ENCODE measurements around the gene MFN2. TPM values are rescaled to one million over a fixed set of nuclear protein-coding genes. Genes with fewer than 3 reads are reported as not detected.
A peak's percentile ranks its signal among the peaks of the same experiment; 100 is the strongest.
"Not testable (repeated sequence)": the region's sequence is repeated elsewhere in the genome, so short reads cannot be mapped to it uniquely, and the experiment has no call there.

The MFN2 gene
- total RNA-seq, 1 experiment from 2014 or later, result 78.2 TPM

DNA sequence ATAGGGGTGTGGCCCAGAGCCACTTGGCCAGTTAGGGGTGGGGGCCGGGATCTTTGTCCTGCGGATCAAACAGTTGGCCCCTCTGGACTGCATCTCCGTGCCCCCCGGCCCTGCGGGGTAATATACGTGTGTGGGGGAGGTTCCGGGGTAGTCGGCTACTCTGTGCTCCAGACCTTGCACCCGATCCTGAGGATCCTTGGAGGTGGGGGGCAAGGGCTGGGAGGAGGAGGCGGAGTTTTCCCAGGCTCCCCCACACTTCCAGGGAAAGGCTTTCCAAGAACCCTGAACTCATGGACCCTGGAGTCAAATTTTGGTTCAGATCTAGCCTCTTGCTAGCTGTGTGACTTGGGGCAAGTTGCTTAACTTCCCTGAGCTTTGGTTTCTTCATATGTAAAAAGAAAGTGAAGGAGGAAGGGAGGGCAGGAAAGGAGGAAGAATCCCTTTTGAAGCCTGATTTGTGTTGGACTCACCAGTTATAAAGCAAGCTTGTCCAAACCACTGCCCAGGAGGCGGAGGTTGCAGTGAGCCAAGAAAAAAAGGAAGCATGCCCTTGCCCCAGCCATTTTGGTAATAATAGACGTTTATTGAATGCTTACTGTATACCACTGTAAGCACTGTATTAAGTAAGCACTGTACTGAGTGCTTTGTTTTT lies 39.7 kb downstream of the MFN2 start:
- DNase-seq (ENCODE audit: low read depth), result peak; percentile 36

DNA sequence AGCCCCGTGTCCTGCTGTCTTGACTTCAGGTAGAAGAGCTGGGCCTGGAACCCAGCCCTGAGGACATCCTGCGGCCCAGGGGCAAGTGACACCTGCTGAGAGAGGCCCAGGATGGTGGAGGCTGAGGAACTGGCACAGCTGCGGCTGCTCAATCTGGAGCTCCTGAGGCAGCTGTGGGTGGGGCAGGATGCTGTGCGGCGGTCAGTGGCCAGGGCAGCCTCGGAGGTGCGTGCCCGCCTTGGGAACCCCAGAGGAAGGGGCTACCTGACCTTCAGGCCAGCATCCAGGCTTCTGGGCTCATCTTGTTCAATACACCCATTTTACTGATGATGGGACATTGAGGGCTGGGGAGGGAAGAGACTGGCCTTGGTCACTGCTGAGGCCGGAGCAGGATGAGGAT lies 41.4 kb downstream of the MFN2 start:
- DNase-seq (ENCODE audit: low read depth), result no peak

DNA sequence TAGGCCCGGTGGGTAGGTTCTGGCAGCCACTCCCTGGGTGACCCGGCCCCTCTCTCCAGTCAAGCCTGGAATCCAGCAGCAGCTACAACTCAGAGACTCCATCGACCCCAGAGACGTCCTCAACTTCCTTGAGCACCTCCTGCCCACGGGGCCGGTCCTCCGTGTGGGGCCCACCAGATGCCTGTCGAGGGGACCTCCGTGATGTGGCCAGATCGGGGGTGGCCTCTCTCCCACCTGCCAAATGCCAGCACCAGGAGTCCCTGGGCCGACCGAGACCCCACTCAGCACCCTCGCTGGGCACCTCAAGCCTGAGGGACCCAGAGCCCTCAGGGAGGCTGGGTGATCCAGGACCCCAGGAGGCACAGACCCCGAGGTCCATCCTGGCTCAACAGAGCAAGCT lies 41.8 kb downstream of the MFN2 start:
- no peak for DNase-seq (ENCODE audit: low read depth)

DNA sequence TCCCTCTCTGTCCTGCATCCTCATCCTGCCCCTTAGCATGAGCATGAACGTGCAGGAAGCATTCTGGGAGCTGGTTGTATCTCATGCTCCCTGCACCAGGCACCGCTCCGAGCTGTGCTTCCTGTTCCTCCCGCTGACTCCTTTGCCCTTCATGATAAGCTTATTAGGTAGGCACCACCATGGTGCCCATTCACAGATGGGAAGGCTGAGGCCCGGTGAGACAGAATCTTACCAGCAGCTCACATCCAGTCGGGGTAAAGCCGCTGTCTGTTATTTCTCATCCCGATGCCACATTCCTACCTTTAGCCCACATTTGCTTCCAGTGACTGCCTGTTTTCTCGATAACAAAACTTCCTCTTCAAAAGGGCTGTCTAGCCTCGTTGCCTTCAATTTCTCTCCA lies 46.3 kb downstream of the MFN2 start:
- DNase-seq (ENCODE audit: low read depth), result no peak

DNA sequence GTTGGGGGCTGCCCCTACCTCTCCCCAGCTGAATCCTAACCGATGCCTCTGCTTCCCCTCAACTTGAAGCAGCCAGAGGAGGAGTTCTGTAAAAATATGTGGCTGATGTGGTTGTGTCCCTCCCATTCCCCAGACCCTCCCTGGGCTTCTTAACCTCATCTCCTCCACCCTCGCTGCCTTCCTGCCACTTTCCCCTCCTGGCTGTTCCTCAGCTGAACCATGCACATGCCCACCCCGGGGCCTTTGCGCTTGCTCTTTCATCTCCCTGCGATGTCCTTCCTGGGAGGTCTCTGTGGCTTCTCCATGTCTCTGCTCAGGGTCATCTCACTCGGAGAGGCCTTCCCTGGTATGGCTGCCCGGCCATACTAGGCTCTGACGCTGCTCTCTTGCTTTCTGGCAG lies 48.0 kb downstream of the MFN2 start:
- no peak for DNase-seq (ENCODE audit: low read depth)

DNA sequence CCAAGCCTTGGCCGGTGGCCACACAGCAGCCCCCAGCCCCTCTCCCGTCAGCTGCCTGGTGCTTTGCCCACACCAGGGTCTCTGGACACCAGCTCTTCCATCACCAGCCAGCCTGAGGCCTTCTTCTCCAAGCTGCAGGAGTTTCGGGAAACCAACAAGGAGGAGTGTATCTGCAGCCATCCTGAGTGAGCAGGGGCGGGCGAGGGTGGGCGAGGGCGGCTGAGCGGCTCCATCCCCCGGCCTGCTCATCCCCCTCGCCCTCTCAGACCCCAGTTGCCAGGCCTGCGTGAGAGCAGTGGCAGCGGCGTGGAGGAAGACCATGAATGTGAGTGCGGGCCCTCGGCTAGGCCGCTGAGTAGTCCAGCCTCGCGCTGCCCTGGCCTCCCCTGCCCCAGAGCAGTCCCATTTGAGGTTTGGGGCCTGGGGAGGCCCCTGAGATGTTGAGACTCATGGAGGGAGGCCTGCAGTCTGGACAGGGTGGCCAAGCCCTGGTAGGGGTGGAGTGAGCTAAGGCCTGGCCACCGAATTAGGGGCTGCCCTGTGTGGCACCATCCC lies 48.8 kb downstream of the MFN2 start:
- DNase-seq (ENCODE audit: low read depth), result no peak

DNA sequence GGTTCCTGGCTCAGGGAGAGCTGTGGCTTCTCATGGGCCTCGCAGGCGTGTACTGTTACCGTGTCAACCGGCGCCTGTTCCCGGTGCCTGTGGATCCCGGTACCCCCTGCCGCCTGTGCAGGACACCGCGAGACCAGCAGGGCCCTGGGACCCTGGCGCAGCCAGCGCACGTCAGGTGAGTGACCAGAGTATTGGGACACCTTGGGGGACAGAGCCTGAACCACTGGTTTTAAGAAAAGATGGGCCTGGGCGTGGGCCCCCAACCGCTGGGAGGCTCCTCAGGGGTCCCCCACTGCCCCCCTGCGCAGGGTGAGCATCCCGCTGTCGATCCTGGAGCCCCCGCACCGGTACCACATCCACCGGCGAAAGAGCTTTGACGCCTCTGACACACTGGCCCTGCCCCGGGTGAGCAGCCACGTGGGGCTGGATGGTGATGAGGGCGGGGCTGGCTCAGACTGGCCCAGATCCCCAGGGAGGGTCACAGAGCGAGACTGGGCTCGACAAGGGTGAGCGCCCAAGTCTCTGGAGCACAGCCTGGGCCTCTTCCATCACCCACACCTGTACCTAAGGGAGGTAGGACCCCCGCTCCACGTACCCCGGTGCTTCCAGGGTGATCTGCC lies 49.6 kb downstream of the MFN2 start:
- DNase-seq (ENCODE audit: low read depth), result no peak

DNA sequence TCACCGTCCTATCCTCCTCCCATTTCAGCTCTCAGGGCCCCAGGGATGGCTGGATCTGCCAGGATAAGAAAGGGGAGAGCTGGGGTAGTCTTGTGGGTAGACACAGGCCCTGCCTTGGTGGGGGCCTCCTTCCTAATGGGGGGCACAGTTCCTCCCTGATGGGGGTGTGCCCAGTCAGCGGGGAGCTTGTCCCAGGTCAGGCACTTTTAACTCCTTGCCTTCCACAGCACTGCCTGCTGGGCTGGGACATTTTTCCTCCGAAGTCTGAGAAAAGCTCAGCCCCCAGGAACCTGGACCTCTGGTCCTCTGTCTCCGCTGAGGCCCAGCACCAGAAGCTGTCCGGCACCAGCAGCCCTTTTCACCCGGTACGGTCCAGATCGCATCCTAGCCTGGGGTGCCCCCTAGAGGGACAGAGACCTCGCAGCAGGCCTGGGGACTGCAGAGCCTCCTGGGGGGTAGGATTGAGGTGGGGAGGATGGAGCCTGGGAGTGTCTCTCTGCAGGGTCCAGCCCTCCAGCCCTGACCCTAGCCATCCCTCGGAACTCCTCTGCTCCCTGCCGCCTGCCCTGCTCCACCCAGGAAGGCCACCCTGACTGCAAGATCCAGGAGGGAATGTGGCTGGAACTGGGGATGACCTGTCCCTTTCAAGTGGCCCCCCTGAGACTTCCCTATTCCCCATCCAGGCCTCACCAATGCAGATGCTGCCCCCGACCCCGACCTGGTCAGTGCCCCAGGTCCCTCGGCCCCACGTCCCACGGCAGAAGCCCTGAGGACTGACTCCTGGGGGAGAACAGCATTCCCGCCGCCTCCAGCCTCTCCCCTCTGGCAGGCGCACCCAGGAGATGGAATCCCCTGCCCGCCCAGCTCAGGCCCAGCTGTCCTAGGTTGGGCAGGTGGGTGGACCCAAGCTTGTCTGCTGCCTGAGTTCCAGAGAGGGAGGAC lies 51.1 kb downstream of the MFN2 start:
- DNase-seq (ENCODE audit: low read depth), result peak; percentile 21

DNA sequence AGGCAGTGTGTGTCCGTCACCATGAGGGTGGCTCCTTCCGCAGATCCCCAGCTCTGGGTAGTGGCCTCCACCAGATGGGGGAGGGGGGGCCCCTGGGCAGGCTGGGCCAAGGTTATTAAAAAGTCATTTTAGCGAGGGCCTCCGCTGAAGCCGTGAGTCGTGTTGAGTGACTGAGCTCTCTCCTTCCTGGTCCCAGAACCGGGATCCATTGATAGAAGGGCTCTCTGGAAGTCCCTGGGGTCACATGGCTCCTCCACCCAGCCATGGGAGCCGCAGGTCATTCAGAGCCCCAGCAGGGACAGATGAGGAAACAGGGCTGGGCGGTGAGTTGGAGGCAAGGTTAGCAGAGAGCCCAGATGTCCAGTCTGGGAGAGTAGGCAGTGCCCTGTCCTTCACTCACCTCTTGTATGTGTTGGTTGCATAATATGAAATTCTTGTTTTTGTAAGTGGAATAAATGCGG lies 51.9 kb downstream of the MFN2 start:
- no peak for DNase-seq (ENCODE audit: low read depth)

DNA sequence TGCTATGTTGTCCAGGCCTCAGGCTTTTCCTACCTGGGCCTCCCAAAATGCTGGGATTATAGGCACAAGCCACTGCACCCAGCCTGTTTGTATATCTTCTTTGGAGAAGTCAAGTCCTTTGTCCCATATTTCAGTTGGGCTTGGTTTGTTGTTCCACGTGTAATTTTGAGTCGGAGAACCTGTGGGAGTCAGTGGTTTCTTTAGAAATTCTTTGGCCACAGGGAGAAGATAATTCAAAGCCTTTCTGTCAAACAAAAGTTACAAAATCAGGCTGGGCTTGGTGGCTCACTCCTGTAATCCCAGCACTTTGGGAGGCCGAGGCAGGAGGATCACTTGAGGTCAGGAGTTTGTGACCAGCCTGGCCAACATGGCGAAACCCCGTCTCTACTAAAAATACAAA lies 53.2 kb downstream of the MFN2 start:
- DNase-seq (ENCODE audit: low read depth), result not testable (repeated sequence)

DNA sequence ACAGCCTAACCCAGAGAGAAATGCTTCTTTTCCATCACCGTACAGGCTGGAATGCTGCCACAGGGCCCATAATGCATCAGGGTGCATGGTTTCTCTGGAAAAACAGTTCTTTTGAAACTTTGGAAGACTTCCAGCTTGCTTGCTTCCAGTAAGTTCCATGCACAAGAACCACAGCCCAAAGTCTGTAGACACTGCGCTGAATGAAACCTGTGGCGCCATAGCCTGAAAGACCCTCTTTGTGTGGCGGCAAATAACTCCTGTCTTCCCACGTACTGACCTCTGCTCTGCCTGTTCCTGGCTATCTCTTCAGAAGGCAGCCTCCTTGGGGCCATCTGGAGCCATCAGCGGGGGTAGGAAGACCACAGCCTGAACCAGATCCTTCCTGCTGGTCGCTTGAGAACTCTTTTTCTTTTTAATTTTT lies 54.1 kb downstream of the MFN2 start:
- DNase-seq (ENCODE audit: low read depth), result no peak

DNA sequence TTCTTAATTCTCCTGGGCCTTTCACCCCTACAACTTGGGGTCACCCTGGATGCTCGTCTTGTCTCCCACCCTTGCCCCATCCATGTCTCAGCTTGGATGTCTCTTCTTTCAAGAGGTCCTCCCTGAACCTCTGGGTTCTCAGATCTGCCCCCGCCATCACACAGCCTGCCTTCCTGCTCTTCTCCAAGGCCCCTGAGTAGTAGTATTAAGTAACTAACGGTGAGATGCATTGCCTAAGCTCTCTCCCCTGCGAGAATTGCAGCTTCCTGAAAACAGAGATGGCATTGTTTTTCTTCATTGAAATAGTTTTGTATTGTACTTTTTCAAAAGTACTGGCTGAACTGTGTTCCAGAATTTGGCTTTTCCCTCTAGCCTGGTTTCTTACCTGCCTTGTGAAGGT lies 55.1 kb downstream of the MFN2 start:
- no peak for DNase-seq (ENCODE audit: low read depth)

DNA sequence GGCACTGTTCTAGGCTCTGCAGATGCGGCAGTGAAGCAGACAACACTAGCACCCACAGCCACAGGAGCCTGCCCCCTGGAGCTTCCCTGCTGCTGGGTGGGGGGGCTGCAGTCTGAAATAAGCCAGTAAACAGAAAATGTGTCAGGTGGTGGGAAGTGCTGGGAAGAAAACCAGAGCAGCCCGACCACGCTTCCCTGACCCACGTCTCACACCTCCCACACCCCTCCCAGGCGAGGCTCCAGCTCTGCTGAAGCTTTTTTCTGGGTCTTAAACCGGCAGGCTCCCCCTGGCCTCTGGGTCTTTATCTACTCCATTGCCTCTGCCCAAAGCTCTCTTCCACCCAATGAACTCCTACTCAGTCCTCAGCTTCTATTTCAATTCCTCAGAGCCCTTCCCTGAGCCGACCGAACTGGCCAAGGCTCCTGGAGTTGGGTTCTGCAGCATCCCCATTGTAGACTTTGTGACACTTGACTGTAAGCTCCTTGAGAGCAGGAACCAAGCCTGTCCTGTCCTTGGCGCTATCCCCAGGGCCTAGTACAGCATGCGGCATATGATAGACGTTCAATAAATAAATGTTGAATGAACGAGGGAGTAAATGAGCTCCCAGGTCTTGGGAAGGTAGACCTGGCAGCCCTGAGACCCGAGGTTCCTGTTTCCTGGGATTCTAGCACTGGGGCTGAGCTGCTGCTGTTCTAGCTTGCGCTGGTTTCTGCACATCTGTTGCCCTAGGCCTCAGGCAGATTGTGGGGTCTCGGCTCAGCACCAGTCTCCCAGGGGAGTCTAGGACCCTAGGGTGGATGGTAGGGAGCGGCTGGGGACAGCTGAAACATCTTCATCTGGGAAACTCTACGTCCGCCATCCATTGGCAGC lies 57.5 kb downstream of the MFN2 start:
- no peak for DNase-seq (ENCODE audit: low read depth)

DNA sequence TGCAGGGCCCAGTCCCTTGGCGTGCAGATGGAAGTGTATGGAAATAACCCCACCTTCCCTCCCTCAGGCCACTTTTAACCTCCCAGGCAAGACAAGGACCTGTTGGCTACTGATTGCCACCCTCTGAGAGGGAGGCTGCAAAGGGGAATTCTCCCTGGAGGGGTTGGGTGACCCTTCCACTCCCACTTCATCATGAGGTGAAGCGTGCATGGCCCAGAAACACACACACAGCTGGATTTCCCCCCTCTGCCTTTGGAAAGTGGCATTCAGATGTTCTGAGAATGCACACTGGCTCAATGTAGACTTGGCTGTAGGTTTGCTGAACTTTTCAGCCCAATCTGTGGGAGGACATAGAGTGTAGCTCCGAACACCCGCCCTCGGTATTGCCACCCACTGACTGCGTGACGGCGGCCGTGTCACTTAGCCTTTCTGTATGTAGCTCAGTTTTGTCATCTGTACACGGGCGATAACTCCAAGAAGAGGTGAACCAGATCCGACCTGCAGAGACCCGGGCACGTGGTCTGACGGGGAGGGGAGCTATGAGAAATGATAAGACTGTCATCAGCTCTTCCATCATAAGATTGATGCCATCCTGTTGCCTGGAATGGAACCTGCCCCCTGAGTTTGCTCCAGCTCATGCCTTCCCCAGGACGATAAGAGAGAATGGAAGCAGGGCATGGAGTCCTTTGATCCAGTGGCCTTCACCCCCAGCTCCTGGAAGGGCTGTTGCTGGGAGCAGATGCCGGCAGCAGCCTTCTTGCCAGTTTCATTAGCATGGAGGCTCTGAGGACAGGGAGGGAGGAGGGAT lies 58.3 kb downstream of the MFN2 start:
- DNase-seq (ENCODE audit: low read depth), result no peak

DNA sequence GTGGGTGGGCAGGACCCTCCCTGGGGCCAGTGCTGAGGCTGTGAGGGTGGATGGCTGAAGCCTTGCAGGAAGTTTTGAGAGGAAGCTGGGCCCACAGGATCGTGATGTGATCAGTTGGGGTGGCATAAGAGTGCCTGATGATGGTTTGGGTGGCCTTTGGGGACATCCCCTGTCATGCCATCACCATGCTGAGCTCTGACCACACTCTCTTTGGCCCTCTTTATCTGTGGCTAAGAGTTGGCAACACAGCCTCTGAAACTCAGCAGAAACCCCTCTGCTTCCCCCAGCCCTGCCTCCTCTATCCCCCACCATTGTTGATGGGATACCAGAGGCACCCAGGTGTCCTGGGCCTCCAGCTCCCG lies 58.9 kb downstream of the MFN2 start:
- no peak for DNase-seq (ENCODE audit: low read depth)

DNA sequence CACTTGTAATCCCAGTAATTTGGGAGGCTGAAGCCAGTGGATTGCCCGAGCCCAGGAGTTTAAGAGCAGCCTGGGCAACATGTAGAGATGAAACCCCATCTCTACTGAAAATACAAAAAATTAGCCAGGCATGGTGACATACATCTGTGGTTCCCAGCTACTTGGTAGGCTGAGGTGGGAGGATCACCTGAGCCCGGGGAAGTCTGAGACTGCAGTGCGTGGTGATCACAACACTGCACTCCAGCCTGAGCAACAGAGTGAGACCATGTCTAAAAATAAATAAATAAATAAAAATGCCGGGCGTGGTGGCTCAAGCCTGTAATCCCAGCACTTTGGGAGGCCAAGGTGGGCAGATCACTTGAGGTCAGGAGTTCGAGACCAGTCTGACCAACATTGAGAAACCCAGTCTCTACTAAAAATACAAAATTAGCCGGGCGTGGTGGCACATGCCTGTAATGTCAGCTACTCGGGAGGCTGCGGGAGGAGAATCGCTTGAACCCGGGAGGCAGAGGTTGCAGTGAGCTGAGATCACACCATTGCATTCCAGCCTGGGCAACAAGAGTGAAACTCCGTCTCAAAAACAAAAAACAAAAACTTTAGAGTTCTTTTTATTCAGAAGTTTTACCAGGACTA lies 59.7 kb downstream of the MFN2 start:
- DNase-seq (ENCODE audit: low read depth), result not testable (repeated sequence)

DNA sequence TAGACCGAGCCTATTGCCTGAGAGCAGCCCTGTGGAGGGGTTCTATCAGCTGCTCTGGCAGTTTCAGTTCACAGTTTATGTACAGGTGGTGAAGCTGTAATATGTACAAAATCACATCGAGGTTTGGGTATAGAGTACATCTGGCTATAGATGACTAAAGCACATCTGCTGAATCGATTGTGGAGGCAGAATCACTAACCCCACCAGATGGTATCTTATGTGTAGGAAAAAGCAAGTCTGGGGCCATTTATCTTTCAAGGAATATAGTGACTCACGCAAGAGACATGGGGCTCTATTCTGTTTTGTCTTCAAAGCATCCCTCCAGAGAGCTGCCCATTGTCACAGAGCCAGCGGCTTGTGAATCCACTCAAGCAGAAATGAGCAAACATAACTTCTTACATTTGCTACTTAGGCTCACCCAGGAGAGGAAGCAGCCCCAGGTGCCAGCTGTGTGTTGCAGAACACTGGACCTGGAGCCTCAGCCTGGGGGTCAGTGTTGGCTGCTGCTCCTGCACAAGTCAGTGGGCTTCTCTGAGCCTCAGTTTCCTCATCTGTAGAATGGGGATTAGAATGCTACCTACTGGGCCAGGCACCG lies 60.3 kb downstream of the MFN2 start:
- DNase-seq (ENCODE audit: low read depth), result peak; percentile 73

DNA sequence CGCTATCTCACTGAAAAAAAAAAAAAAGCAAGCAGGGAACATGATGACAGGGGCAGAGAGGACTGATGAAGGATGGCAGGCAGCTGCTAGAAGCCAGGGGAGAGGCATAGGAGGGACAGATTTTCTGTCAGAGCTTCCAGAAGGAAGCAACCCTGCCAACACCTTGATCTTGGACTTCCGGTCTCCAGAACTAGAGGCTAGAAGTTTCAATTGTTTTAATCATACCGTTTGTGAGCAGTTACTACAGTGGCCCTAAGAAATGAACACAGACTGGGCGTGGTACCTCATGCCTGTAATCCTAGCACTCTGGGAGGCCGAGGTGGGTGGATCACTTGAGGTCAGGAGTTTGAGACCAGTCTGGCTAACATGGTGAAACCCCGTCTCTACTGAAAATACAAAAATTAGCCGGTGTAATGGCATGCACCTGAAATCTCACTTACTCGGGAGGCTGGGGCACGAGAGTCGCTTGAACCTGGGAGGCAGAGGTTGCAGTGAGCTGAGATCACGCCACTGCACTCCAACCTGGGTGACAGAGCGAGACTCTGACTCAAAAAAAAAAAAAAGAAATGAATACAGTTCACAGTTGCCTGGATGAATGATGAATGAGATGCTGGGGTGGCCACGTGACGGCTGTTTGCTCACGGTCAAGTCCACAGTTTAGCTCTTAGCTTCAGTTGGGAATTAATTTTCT lies 64.1 kb downstream of the MFN2 start:
- DNase-seq (ENCODE audit: low read depth), result peak; percentile 36

DNA sequence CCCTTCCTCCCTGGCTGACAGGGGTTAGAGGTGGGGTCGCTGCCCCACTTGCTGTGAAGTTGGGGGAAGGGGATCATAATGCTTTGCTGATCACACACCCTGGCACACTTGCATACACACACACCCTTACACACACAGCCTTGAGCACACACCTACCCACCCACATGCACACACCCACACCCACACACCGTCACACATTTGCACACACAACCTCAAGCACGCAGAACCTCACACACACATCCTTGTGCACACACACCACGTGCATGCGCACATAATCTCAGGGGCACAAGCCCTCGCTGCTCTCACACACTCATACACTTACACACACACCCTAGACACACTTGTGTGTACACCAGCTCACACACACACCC lies 66.5 kb downstream of the MFN2 start:
- DNase-seq (ENCODE audit: low read depth), result no peak

Measured in HT1080 (cell line).